Measurements from ENCODE around the gene ADRA2A.

GRCh38 chr10:111128331-111129180 lies 51.7 kb downstream of the ADRA2A start:
- TF ChIP-seq CTCF (IDR thresholded peaks at IDR 0.05) (no peak), POLR2A (IDR thresholded peaks at IDR 0.05) (no peak)
